Aortic smooth muscle cell (primary cell): ENCODE results near the gene UNC93A. TPM values are rescaled to one million over a fixed set of nuclear protein-coding genes. Genes with fewer than 3 reads are reported as not detected.

Experiments
- total RNA-seq: library from RNA; depleted of rRNA; stranded (reverse); fragments of >200 nt; gene quantifications from 2 replicates; pipeline ENCODE4 v1.2.3, GENCODE V29; 2014

UNC93A gene
- not detected in 2 replicates for total RNA-seq

DNA sequence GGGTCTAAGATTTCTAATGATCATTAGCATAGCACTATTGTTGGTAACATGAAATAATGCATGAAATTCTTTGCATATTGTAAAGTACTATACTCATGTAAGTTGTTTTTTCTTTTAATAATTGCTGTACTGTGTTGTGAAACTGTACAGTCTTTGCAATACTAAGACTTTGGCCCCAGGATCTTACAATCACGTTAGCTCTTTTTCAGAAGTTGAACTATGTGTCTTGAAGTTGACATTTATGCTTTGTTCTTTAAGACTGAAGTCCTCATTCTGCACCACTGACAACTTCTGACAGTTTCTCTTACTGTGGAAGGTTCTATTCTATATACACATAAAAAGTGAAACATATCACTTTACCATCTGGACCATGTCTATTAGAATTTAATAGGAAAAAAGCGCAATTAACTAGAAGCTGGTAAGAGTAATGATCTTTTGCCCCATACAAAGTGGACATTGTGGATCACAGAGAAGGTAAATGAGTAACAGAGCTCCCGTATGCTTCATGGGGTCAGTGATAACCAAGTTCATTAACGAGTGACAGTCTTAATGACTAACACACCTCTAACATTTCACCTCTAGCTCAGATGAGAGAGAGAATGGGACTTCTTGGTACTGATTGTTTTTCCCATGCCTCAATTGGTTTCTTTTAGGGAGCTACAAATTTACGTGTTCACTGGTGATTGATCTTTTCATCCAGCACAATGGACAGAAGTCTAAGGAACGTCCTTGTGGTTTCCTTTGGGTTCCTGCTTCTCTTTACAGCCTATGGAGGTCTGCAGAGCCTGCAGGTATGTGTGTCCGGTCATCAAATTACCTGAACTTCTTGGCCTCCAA, at the start of gene UNC93A:
Gene UNC93A (plus strand): TSS at position 530 of the 837 bp plus-strand sequence. CDS start 175 bp downstream, at position 705.

Other genes starting within 250 kb of the UNC93A start
- gene CCR6, start 168.2 kb upstream of the UNC93A start, total RNA-seq = not detected in 2 replicates
- not detected in 2 replicates for gene GPR31, start 133.3 kb upstream of the UNC93A start, total RNA-seq
- gene TTLL2, start 33.8 kb downstream of the UNC93A start, total RNA-seq = not detected in 2 replicates